GM12875 (cell line): ENCODE measurements around the gene NHSL2.

ENCODE experiments used
- H3K4me3 ChIP-seq: one replicate; pipeline ENCODE4 v1.5.1; 2011; ENCODE audit warnings: low read depth, low read length, control low read depth
- TF ChIP-seq, protein P1 (sequence below): IDR thresholded peaks from 2 replicates; pipeline ENCODE4 v1.5.1; 2011; ENCODE audit warnings: low read depth, mild to moderate bottlenecking, control low read depth, inconsistent platforms, low read length, moderate library complexity, borderline replicate concordance; ENCODE audit not compliant: insufficient read depth

NHSL2 gene

DNA sequence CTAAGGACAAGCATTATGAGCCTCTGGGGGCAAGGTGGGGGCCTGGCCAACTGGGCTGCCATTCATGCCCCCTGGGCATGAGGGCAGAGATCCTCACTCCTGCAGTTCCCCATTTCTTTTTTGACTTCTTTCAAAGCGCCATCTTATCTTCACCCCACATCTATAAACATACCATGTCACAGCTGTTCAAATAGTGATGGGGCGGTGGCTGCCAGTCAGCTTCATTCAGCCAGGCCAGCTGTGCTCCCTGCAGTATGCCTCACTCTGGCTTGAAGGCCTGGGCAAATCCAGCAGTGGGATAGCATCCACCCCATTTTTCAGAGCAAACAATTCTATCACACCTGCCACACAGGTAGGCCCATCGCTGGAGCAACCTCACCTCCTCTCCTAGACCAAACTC lies 85.5 kb downstream of the NHSL2 start:
- H3K4me3 ChIP-seq: no peak overlapping the region
- TF ChIP-seq, protein P1, sequence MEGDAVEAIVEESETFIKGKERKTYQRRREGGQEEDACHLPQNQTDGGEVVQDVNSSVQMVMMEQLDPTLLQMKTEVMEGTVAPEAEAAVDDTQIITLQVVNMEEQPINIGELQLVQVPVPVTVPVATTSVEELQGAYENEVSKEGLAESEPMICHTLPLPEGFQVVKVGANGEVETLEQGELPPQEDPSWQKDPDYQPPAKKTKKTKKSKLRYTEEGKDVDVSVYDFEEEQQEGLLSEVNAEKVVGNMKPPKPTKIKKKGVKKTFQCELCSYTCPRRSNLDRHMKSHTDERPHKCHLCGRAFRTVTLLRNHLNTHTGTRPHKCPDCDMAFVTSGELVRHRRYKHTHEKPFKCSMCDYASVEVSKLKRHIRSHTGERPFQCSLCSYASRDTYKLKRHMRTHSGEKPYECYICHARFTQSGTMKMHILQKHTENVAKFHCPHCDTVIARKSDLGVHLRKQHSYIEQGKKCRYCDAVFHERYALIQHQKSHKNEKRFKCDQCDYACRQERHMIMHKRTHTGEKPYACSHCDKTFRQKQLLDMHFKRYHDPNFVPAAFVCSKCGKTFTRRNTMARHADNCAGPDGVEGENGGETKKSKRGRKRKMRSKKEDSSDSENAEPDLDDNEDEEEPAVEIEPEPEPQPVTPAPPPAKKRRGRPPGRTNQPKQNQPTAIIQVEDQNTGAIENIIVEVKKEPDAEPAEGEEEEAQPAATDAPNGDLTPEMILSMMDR: no peak

DNA sequence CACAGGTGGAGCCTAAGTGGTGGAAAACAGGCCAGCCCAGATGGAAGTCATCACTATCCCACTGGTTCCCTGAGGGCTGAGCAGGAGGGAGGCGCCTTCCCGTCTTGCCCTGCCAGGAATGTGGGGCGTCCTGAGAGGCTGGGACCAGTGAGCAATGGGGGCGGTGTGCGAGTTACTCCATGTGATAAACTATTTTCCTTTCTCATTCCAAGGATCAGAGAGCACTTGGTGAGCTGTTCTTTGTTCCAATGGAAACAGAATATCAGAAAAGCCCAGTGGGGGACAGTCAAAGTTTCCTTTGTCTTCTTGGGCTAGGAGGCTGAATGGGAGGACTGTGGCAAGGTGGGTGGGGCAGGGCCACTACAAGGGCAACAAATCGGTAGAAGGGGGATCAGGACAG lies 86.2 kb downstream of the NHSL2 start:
- H3K4me3 ChIP-seq: no peak overlapping the region
- TF ChIP-seq, protein P1: no peak

DNA sequence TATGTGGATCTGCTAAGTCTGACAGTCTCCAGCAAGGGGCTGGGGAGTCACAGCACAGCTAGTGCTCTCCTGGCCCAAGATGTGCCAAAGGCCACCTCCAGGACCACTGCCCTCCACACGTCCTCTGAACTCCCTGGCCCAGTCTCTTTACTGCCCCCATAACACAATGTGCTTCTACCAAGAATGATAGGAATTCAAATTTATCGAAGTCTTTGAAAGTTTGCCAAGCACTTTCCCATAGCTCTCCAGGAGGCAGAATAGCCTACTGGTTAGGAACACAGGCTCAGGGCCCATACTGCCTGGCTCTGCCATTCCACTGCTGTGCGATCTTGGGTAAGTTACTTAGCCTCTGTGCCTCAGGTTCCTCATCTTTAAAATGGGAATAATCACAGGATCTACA lies 86.7 kb downstream of the NHSL2 start:
- no peak overlapping the region for H3K4me3 ChIP-seq
- TF ChIP-seq, protein P1: no peak

DNA sequence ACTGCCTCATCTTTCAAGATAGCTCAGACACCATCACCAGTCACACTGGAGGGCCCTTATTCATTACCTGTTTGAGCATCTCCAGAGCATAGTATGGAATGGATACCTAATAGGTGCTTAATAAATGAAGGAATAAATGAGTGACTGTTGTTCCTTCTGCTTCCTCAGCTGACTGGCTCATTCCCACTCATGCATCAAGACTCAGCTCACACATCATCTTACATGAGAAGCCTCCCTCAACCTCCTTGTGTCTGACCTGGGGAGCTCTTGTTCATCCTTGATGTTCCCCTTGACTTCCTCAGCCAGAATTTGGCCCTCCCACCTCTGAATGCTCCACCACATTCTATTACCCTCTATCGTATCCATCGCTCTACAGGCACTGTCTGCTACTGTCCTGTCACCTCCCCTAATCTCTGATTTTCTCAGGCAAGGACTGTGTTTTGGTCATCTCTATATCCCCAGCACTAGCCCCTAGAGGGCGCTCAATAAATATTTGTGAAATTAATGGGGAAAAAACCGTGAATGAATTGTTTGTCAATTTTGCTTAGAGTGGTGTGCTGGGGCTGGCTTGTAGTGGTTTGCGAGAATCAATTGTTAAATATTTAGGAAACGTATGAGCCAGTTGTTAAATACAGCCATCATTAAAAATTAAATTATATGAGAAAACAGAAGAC lies 88.3 kb downstream of the NHSL2 start:
- TF ChIP-seq, protein P1: peak; percentile 52; the same call in 1 of the 2 replicates
- H3K4me3 ChIP-seq: no peak overlapping the region

DNA sequence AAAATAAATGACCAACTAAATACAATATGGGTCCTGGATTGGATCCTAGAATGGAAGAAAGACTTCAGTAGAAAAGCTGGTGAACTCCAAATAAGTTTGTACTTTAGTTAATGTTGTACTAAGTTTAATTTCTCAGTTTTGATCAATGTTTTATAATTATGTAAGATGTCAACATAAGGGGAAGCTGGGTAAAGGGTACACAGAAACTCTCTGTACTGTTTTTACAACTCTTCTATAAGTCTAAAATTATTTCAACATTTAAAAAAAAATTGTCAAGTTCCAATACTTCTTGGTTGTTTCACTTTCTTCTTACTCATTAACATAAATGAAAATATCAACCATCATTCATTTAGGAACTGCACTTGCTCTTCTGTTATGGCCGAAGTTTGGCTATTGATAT lies 88.9 kb downstream of the NHSL2 start:
- TF ChIP-seq, protein P1: no peak
- H3K4me3 ChIP-seq: no peak overlapping the region

DNA sequence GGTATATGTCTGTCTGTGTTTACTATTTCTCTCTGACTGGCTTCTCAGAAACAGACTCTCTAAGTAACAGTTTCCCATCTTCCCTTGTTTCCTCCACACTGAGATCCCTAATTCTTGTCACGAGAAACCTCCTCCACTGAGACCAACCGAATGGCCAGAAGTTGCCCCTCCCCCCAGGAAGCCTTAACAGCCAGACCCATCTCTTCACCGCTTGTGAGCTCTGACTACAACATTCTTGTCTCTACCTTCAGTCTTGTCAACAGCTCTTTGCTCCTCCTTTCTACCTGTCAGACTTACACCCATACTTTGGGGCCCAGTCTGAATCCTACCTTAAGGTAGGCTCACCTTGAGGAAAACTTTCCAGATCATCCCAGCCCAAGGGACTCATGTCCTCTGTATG lies 90.8 kb downstream of the NHSL2 start:
- H3K4me3 ChIP-seq: no peak overlapping the region

DNA sequence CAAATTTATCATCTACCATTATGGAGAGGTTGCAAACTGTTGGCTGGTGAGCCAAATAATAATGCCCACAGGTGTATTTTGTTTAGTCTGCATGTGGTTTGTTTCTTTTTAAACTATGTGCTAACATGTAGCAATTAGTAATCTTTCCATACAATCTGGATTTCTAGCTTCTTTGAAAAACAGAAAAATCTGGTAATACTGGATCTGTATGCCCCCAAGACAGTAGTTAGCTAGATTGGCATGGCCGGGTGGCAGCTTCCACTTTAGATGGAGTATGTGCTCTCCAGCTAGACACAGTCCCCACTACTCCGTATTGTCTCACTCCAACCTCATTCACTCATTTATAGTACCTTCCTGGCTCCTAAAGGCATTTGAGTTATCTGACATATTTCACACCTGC lies 91.3 kb downstream of the NHSL2 start:
- no peak overlapping the region for H3K4me3 ChIP-seq
- TF ChIP-seq, protein P1: no peak

More for the DNA sequence above, 90.8 kb downstream of the NHSL2 start:
- TF ChIP-seq, protein P1: no peak
